GM23248 (cell line): ENCODE results near the gene CEP164.

Source experiments
- EZH2 ChIP-seq: fragments of 200-600 bp; sonication (generic); IDR thresholded peaks from 2 replicates; pipeline ENCODE4 v1.6.1; 2018; ENCODE audit warnings: antibody characterized with exemption, mild to moderate bottlenecking; ENCODE audit not compliant: insufficient read depth, poor library complexity, severe bottlenecking
- EZH2phosphoT487 ChIP-seq: fragments of 200-600 bp; sonication (generic); IDR thresholded peaks from 2 replicates; pipeline ENCODE4 v1.6.1; 2018; ENCODE audit warnings: antibody characterized with exemption, moderate library complexity, mild to moderate bottlenecking, low read depth; ENCODE audit not compliant: insufficient read depth

DNA sequence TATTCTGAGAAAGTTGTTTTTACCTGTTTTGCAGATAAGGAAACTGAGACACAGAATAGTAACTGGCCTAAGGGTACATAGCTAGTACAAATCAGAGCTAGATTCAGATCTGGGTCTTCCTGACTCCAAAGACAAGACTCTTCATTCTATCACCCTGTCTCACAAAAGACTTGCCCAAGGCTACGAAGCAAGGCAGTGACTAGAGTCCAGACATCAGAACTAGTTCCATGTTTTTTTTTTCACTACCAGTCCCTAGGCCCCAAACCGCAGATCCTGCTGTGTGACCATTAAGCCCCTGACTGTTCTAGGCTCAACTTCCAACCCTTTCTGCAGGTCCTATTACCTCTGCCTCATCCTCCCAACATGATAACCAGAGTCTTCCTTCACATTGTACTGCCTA, 35.0 kb upstream of the CEP164 start:
- no peak for TF ChIP-seq EZH2phosphoT487
- TF ChIP-seq EZH2, result no peak
